Liver (tissue), 9 donors: Measurements from ENCODE around the gene RRP15. TPM values are rescaled to one million over a fixed set of nuclear protein-coding genes. Genes with fewer than 3 reads are reported as not detected.

Experiments
- DNase-seq: peaks from one replicate; pipeline ENCODE4 v3.0.0-alpha.2; 2017; ENCODE audit warnings: low spot score
- H3K27ac ChIP-seq, 2 donors: one replicate each; pipeline ENCODE4 v1.7.0; 2013; ENCODE audit warnings: inconsistent platforms in 2 of 2, low read length in 2 of 2, control low read depth in 1 of 2, low read depth in 1 of 2, mild to moderate bottlenecking in 1 of 2
- H3K27me3 ChIP-seq, 4 donors: one replicate each; pipeline versions ENCODE4 v1.6.1 to v1.7.0; 2013; ENCODE audit warnings: low read length in 3 of 4, inconsistent platforms in 1 of 4, mild to moderate bottlenecking in 1 of 4, moderate library complexity in 1 of 4; ENCODE audit not compliant: control insufficient read depth in 4 of 4, insufficient read depth in 4 of 4
- H3K36me3 ChIP-seq, 4 donors: one replicate each; pipeline versions ENCODE4 v1.6.1 to v1.7.0; 2013; ENCODE audit warnings: low read length in 3 of 4, mild to moderate bottlenecking in 3 of 4, low read depth in 1 of 4, moderate library complexity in 1 of 4; ENCODE audit not compliant: control insufficient read depth in 4 of 4, insufficient read depth in 3 of 4
- H3K4me1 ChIP-seq, 4 donors: one replicate each; pipeline versions ENCODE4 v1.6.1 to v1.7.0; 2013; ENCODE audit warnings: low read length in 3 of 4, mild to moderate bottlenecking in 3 of 4, moderate library complexity in 1 of 4; ENCODE audit not compliant: control insufficient read depth in 4 of 4, insufficient read depth in 4 of 4
- H3K4me3 ChIP-seq, 3 donors: one replicate each; pipeline versions ENCODE4 v1.6.1 to v1.7.0; 2013; ENCODE audit warnings: low read length in 3 of 3, control low read depth in 1 of 3, low read depth in 1 of 3, mild to moderate bottlenecking in 1 of 3
- H3K9ac ChIP-seq, 2 donors: one replicate each; pipeline ENCODE4 v1.7.0; 2013; ENCODE audit warnings: low read length in 2 of 2, mild to moderate bottlenecking in 2 of 2, moderate library complexity in 2 of 2, control low read depth in 1 of 2, low read depth in 1 of 2
- H3K9me3 ChIP-seq, 4 donors: one replicate each; pipeline versions ENCODE4 v1.6.1 to v1.7.0; 2013; ENCODE audit warnings: low read length in 3 of 4; ENCODE audit not compliant: control insufficient read depth in 4 of 4
- EGR1 ChIP-seq, 2 donors: IDR thresholded peaks; 2 replicates each; pipeline ENCODE4 v1.6.1; 2016 to 2018; ENCODE audit warnings: antibody characterized with exemption in 2 of 2, low read depth in 2 of 2
- FOXA1 ChIP-seq: IDR thresholded peaks from 2 replicates; pipeline ENCODE4 v1.6.1; 2016; ENCODE audit warnings: antibody characterized with exemption
- FOXA2 ChIP-seq: IDR thresholded peaks from 2 replicates; pipeline ENCODE4 v1.6.1; 2016; ENCODE audit warnings: antibody characterized with exemption
- GABPA ChIP-seq, 2 donors: IDR thresholded peaks in 1 of 2; conservative IDR thresholded peaks in 1 of 2; 2 replicates each; pipeline ENCODE4 v1.6.1; 2016; ENCODE audit warnings: antibody characterized with exemption in 2 of 2, mild to moderate bottlenecking in 1 of 2, moderate library complexity in 1 of 2
- HNF4A ChIP-seq, 2 donors: conservative IDR thresholded peaks; 2 replicates each; pipeline ENCODE4 v1.6.1; 2016; ENCODE audit warnings: antibody characterized with exemption in 2 of 2, mild to moderate bottlenecking in 2 of 2
- HNF4G ChIP-seq: IDR thresholded peaks from 2 replicates; pipeline ENCODE4 v1.6.1; 2016; ENCODE audit warnings: antibody characterized with exemption
- NR2F2 ChIP-seq: IDR thresholded peaks from 2 replicates; pipeline ENCODE4 v1.6.1; 2016; ENCODE audit warnings: antibody characterized with exemption
- RAD21 ChIP-seq, 2 donors: IDR thresholded peaks; 2 replicates each; pipeline ENCODE4 v1.6.1; 2016; ENCODE audit warnings: antibody characterized with exemption in 2 of 2, mild to moderate bottlenecking in 2 of 2
- RXRA ChIP-seq, 2 donors: IDR thresholded peaks; 2 replicates each; pipeline ENCODE4 v1.6.1; 2017 to 2018; ENCODE audit warnings: antibody characterized with exemption in 2 of 2, mild to moderate bottlenecking in 1 of 2
- SP1 ChIP-seq: IDR thresholded peaks from 2 replicates; pipeline ENCODE4 v1.6.1; 2018; ENCODE audit warnings: antibody characterized with exemption, mild to moderate bottlenecking
- TAF1 ChIP-seq: conservative IDR thresholded peaks from 2 replicates; pipeline ENCODE4 v1.6.1; 2016; ENCODE audit warnings: antibody characterized with exemption, mild to moderate bottlenecking
- YY1 ChIP-seq: IDR thresholded peaks from 2 replicates; pipeline ENCODE4 v1.6.1; 2016; ENCODE audit warnings: antibody characterized with exemption, mild to moderate bottlenecking
- ZBTB33 ChIP-seq: IDR thresholded peaks from 2 replicates; pipeline ENCODE4 v1.6.1; 2016; ENCODE audit warnings: antibody characterized with exemption
- WGBS: extraction: QIAGEN DNeasy Blood & Tissue Kit; methylation state at CpG from one replicate; pipeline ENCODE4 v1.1.7; 2013; 5-methylcytosine and 5-hydroxymethylcytosine counted together
- polyA plus RNA-seq, 2 donors: library from polyadenylated mRNA; stranded (reverse) in 1 of 2; unstranded in 1 of 2; fragments of 200-250 nt in 1 of 2; fragments of >200 nt in 1 of 2; fragmentation: Nextera tagmentation in 1 of 2; extraction: Ambion mirVana in 1 of 2; gene quantifications; one replicate each; pipeline versions ENCODE4 v1.2.1 to v1.2.3, GENCODE V29; 2013 to 2015
- total RNA-seq, 2 donors: library from RNA; depleted of rRNA; stranded (reverse); fragments of >200 nt; gene quantifications; one replicate each; pipeline ENCODE4 v1.2.3, GENCODE V29; 2014
- TF ChIP-seq, protein P1 (sequence below): IDR thresholded peaks from 2 replicates; pipeline ENCODE4 v1.6.1; 2016; ENCODE audit warnings: antibody characterized with exemption
- TF ChIP-seq, protein P2 (sequence below): IDR thresholded peaks from 2 replicates; pipeline ENCODE4 v1.6.1; 2016; ENCODE audit warnings: antibody characterized with exemption, mild to moderate bottlenecking
- TF ChIP-seq, protein P3 (sequence below): IDR thresholded peaks from 2 replicates; pipeline ENCODE4 v1.6.1; 2016; ENCODE audit warnings: antibody characterized with exemption
- donor health status: healthy.
- donor health status: healthy.
- donor health status: healthy.
- donor health status: healthy.
- donor health status: healthy.

Gene RRP15
- total and polyA plus RNA-seq, 4 donors: 2.4 to 9.2 (median 5.2) TPM

DNA sequence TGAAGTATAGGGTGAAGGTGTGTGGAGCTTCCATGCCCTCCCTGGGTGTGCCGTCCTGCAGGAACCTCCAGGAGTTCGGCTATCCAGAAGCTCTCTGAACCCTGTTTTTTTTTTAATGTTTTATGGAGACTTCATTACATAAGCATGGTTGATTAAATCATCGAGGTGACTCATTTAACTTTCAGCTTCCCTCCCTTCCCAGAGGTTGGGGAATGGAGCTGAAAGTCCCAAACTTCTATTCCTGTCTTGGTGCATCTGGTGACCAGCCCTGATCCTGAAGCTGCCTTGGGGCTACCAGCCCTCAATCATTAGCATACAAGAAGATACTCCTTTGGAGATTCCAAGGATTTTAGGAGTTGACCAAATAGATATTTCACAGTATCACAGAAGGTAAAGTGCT, 9.5 kb downstream of the RRP15 start:
- no peak for DNase-seq
- TF ChIP-seq ZBTB33 (no peak), SP1 (no peak), RAD21 (IDR thresholded peaks at IDR 0.05) (no peak), FOXA2 (no peak), FOXA1 (no peak), EGR1 (IDR thresholded peaks at IDR 0.05; ENCODE audit: low read depth in 2 of 2) (no peak), GABPA (IDR thresholded peaks at IDR 0.05 in 1 of 2, conservative IDR thresholded peaks at IDR 0.05 in 1 of 2) (no peak), NR2F2 (no peak), HNF4A (conservative IDR thresholded peaks at IDR 0.05) (no peak), YY1 (no peak), TAF1 (no peak)
- TF ChIP-seq, protein P1, sequence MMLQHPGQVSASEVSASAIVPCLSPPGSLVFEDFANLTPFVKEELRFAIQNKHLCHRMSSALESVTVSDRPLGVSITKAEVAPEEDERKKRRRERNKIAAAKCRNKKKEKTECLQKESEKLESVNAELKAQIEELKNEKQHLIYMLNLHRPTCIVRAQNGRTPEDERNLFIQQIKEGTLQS: no peak
- TF ChIP-seq, protein P2, sequence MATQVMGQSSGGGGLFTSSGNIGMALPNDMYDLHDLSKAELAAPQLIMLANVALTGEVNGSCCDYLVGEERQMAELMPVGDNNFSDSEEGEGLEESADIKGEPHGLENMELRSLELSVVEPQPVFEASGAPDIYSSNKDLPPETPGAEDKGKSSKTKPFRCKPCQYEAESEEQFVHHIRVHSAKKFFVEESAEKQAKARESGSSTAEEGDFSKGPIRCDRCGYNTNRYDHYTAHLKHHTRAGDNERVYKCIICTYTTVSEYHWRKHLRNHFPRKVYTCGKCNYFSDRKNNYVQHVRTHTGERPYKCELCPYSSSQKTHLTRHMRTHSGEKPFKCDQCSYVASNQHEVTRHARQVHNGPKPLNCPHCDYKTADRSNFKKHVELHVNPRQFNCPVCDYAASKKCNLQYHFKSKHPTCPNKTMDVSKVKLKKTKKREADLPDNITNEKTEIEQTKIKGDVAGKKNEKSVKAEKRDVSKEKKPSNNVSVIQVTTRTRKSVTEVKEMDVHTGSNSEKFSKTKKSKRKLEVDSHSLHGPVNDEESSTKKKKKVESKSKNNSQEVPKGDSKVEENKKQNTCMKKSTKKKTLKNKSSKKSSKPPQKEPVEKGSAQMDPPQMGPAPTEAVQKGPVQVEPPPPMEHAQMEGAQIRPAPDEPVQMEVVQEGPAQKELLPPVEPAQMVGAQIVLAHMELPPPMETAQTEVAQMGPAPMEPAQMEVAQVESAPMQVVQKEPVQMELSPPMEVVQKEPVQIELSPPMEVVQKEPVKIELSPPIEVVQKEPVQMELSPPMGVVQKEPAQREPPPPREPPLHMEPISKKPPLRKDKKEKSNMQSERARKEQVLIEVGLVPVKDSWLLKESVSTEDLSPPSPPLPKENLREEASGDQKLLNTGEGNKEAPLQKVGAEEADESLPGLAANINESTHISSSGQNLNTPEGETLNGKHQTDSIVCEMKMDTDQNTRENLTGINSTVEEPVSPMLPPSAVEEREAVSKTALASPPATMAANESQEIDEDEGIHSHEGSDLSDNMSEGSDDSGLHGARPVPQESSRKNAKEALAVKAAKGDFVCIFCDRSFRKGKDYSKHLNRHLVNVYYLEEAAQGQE: no peak
- TF ChIP-seq, protein P3, sequence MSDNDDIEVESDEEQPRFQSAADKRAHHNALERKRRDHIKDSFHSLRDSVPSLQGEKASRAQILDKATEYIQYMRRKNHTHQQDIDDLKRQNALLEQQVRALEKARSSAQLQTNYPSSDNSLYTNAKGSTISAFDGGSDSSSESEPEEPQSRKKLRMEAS: no peak
- Histone ChIP-seq H3K36me3 (peaks cover 0 to 4% (median under 1%) of the 10 kb centered on the region in 4 donors), H3K27ac (no peak overlapping the region), H3K9ac (no peak overlapping the region), H3K4me1 (no peaks in the 10 kb centered on the region), H3K9me3 (no peaks in the 10 kb centered on the region), H3K4me3 (no peak overlapping the region), H3K27me3 (no peaks in the 10 kb centered on the region)
- 96% methylated on average over 3 of the region's 3 CpGs for WGBS

- Histone ChIP-seq H3K4me3 (no peak overlapping the region), H3K9me3 (no peaks in the 10 kb centered on the region), H3K9ac (no peak overlapping the region), H3K27ac (no peak overlapping the region), H3K36me3 (peaks cover 0 to 4% (median under 1%) of the 10 kb centered on the region in 4 donors), H3K4me1 (no peaks in the 10 kb centered on the region), H3K27me3 (no peaks in the 10 kb centered on the region)
- TF ChIP-seq NR2F2 (no peak), RAD21 (IDR thresholded peaks at IDR 0.05) (no peak), RXRA (IDR thresholded peaks at IDR 0.05) (no peak), ZBTB33 (no peak), SP1 (no peak), GABPA (IDR thresholded peaks at IDR 0.05 in 1 of 2, conservative IDR thresholded peaks at IDR 0.05 in 1 of 2) (no peak), EGR1 (IDR thresholded peaks at IDR 0.05; ENCODE audit: low read depth in 2 of 2) (no peak), FOXA1 (no peak), HNF4G (no peak), HNF4A (conservative IDR thresholded peaks at IDR 0.05) (no peak), FOXA2 (no peak)
- TF ChIP-seq, protein P3: no peak
- 97% methylated on average over 2 of the region's 2 CpGs for WGBS
- DNase-seq: no peak
These were observed 11.1 kb downstream of the RRP15 start for GRCh38 chr1:218296162-218296561.
